ENCODE data around the gene PRR36.
"Not testable (repeated sequence)": the region's sequence is repeated elsewhere in the genome, so short reads cannot be mapped to it uniquely, and the experiment has no call there.

PRR36 gene

DNA sequence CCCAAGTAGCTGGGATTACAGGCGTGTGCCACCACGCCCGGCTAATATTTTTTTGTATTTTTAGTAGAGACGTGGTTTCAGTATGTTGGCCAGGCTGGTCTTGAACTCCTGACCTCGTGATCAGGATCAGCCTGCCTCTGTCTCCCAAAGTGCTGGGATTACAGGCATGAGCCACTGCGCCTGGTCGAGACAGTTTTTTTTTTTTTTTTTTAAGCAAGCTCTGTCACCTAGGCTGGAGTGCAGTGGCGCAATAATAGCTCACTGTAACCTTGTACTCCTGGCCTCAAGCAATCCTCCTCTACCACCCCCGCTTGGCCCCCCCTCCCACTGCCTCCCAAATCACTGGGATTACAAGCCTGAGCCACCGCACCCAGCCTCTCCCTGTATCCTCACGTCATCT, 23.1 kb upstream of the PRR36 start:
- DNase-seq: no peak

DNA sequence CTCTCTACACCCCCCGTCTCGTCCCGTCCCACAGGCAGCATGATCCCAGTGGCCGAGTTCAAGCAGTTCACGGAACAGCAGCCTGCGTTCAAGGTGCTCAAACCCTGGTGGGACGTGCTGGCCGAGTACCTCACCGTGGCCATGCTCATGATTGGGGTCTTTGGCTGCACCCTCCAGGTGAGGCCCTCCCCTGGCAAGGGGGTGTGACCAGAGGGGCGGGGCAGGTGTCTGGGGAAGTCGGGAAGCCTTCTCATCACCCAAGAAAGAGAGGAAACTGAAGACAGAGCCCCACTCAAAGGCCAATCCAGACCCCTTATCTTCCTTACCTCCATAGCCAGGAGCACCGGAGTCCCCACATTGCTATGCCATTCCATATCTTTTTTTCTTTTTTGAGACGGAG, 21.4 kb upstream of the PRR36 start:
- DNase-seq: no peak

DNA sequence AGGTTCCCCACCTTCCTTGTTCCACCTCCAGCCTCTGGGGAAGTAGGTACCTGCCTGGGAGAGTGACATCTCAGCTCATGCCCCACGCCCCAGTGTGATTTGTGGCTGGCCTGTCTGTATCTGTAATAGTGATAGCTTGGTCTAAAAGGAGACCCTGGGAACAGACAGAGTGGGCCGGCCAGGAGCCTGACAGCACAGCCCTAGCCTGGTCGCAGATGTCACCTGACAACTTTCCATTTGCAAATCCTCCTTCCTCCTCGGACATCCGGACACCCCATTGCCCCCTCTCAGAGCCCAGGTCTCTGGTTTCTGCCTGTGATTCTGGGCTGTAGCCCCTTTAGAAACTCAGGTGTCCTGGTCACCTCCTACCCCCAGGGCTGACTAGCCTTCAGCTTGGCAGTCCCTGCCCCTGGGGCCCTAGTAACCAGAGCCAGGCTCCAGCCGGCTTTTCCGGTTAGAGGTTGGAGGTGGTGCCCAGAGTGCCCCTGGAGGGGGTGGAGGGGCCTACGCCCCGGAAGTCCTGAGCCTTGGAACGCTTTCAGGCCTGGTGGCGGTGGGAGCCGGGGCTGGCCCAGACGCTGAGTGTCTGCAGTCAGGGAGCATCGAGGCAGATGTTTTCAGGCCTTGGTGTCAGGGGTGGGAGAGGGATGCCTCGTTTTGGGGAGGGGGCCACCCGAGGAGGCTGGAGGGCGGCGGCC, 20.6 kb upstream of the PRR36 start:
- DNase-seq: no peak

DNA sequence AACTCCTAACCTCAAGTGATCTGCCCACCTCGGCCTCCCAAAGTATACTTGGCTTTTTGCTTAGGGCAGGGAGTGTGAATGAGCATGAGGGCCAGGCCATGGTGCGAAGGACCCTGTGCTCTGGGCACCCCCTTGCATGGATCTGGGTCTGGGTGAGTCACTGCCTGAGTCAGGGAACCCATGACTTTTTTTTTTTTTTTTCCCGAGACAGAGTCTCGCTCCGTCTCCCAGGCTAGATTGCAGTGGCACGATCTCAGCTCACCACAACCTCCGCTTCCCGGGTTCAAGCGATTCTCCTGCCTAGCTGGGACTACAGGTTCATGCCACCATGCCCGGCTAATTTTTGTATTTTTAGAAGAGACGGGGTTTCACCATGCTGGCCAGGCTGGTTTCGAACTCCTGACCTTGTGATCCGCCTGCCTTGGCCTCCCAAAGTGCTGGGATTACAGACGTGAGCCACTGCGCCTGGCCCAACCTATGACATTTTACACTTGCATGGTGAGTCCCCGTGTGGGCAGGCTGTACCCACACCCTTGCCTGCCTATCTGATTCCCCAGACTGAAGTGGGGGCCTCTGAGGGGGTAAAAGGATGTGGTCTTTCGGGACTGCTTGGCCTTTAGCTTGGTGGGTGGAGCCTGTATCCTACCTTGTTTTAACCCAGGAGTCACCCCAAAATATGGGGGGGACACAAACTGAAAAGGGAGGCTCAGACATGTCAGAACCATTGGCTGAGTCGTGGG, 19.3 kb upstream of the PRR36 start:
- DNase-seq: not testable (repeated sequence)

DNA sequence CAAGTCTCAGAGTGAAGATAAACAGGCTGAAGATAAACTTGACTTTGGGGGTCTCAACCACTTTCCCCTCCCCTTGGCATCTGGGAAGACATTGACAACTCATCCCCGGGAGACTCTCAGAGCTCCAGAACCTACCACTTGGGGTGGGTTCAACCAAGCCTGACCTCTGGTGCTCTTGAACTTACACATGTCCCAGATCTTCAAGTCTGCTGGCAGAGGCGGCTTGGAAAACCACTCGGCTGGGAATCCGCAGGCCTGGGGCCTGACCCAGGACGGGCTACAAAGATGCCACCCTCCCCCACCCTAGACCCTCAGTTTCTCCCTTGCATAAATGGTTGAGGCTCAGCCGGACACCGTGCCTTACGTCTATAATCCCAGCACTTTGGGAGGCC, 14.6 kb upstream of the PRR36 start:
- no peak for DNase-seq

- DNase-seq: no peak
Observed at GRCh38 chr19:7888145-7888825, 14.1 kb upstream of the PRR36 start, which contains the start of gene LRRC8E. LRRC8E (plus strand) TSS chr19:7888510; CDS start chr19:7895604, 7,094 bp downstream.

- DNase-seq: no peak
Observed at GRCh38 chr19:7887408-7888144, 13.4 kb upstream of the PRR36 start.

DNA sequence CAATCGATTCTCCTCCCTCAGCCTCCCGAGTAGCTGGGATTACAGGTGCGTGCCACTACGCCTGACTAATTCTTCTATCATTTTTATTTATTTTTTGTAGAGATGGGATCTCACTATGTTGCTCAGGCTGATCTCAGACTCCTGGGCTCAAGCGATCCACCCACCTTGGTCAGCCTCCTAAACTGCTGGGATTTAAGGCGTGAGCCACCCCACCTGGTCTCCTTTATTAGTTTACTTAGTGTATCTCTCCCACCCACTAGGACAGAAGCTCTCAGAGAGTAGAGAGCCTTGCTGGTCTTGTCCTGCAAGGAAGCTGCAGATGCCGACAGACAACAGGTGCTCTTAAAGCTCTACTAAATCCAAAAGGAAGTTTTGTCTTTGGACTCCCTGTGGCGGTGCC, 11.6 kb upstream of the PRR36 start:
- DNase-seq: no peak

GRCh38 chr19:7883796-7884570, 9.8 kb upstream of the PRR36 start:
- no peak for DNase-seq

- no peak for DNase-seq
Observed at GRCh38 chr19:7883105-7883504, 8.9 kb upstream of the PRR36 start.

- DNase-seq: no peak
Observed at GRCh38 chr19:7881910-7882309, 7.7 kb upstream of the PRR36 start.

- no peak for DNase-seq
Observed at GRCh38 chr19:7879836-7880235, 5.6 kb upstream of the PRR36 start.

- no peak for DNase-seq
Observed at GRCh38 chr19:7879111-7879807, 5.1 kb upstream of the PRR36 start.

DNA sequence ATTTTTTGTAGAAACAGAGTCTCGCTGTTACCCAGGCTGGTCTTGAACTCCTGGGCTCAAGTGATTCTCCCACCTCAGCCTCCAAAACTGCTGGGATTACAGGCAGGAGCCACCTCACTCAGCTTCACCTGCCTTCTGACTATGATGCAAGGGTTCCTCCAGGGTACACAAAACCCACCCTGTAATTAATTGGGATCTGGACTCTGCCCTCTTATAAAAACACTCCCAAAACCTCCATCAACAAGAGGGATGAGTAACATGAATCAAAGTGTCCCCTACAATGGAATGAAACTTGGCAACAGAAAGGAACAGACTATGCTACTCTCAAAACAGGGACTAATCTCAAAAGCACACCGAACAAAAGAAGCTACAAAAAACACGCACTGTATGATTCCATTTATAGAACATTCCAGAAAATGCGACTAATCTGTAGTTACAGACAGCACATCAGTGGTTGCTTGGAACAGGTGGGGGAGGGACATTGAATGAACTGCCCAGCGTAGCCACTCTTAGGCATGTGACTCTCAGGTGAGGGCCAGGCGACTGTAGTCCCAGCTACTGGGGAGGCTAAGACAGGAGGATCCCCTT, 3.2 kb upstream of the PRR36 start:
- DNase-seq: no peak

DNA sequence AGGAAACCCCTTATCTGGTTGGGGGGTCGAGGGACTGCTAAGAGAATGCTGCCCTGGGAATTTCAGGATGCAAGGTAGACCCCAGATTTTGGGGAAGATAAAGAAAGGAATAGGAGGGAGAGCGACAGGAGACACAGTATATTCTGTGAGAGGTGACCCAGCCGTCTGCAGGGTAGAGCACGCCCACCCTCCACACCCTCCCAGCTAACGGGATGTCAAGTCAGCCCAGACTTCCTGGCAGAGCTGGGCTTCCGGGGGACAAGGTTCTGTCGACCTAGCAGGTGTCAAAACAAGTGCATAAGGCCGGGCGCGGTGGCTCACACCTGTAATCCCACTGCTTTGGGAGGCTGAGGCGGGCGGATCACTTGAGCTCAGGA, 695 bp upstream of the PRR36 start:
- DNase-seq: no peak

- DNase-seq: no peak
Observed at GRCh38 chr19:7873304-7874075, 700 bp downstream of the PRR36 start.

DNA sequence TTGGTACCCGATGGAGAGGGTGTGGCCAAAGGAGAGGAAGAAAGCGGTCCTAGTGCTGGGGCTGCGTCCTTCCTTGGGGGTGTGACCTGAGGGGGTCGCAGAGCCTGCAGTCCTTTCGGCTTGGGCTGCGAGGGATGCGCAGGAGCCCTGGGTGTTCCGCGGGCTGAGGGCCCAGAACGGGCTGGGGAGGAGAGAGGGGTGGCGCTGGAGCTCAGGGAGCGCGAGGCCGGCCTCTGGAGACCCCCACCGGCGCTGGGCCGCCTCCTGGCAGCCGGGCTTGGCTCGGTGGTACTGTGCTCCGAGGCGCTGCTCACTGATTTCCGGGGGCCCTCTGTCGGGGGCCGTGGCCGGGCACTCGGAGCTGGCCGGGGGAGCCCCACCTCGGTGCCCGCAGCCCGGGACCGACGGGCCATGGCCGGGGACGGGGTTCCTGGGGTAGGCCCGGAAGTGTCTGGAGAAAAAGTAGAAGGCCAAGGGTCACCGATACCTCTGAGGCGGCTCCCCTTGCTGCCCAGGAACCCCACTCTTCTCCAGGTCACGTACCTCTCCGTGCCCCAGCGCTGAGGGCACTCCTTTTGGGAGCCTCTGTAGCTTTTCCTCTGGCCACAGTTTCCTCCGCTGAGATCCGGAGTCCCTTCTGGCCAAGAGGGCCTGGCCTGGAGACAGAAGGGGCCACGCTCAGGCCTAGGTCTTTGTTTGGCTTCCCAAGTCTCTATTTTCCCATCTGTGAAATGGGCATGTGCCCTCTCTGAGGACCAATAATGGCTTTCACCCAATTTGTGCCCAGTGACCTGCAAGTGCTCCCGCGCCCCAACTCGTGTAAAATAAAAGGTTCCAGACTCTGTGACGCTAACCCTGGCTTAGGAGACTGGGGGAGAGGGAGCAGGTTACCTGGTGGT, 1.6 kb downstream of the PRR36 start:
- no peak for DNase-seq

GRCh38 chr19:7871437-7872305, 2.5 kb downstream of the PRR36 start:
- DNase-seq: peak; percentile 5

All from midbrain (tissue), 1 donor.